ENCODE data around the gene MICAL3. TPM values are rescaled to one million over a fixed set of nuclear protein-coding genes. Genes with fewer than 3 reads are reported as not detected.

The MICAL3 gene
- total RNA-seq, 4 donors from 2014 or later: 6.0 to 9.8 (median 8.1) TPM

GRCh38 chr22:17869285-17870096, 154.9 kb downstream of the MICAL3 start:
- ATAC-seq (no peak), DNase-seq (no peak)
- in situ Hi-C loops (cut with MboI; ENCODE audit: low sequenced_read_pairs in 4 of 4): no loop called here
- intact Hi-C loops (cut with DNase I; ENCODE audit: low total_unique reads): no loop called here
- Histone ChIP-seq H3K4me3 (no peak overlapping the region), H3K27me3 (no peaks in the 10 kb centered on the region), H3K4me1 (peaks cover 20% of the 10 kb centered on the region in 2 donors), H3K36me3 (peaks cover 0 to 32% of the 10 kb centered on the region in 2 donors), H3K9me3 (no peaks in the 10 kb centered on the region), H3K27ac (peak overlapping the region; percentile 48 to 60 (median 51))
- TF ChIP-seq POLR2A (IDR thresholded peaks at IDR 0.05): no peak
- no peak for TF ChIP-seq CTCF (IDR thresholded peaks at IDR 0.05 in 4 of 5, conservative IDR thresholded peaks at IDR 0.05 in 1 of 5)

GRCh38 chr22:17868771-17869170, 155.6 kb downstream of the MICAL3 start:
- TF ChIP-seq POLR2A (IDR thresholded peaks at IDR 0.05): no peak
- no peak overlapping the region for H3K4me3 ChIP-seq
- no peaks in the 10 kb centered on the region for H3K27me3 ChIP-seq
- intact Hi-C loops (cut with DNase I; ENCODE audit: low total_unique reads) (no loop called here), in situ Hi-C loops (cut with MboI; ENCODE audit: low sequenced_read_pairs in 4 of 4) (no loop called here)
- H3K27ac ChIP-seq: peak overlapping the region in 2 of 4 donors; percentile 16 to 52
- H3K4me1 ChIP-seq: peaks cover 20% of the 10 kb centered on the region in 2 donors
- DNase-seq: no peak
- H3K36me3 ChIP-seq: peaks cover 0 to 38% of the 10 kb centered on the region in 2 donors
- ATAC-seq: no peak
- no peaks in the 10 kb centered on the region for H3K9me3 ChIP-seq

GRCh38 chr22:17867160-17867785, 157.1 kb downstream of the MICAL3 start:
- in situ Hi-C loops (cut with MboI; ENCODE audit: low sequenced_read_pairs in 4 of 4): no loop called here
- ATAC-seq (peak in 1 of 2 donors; percentile 55), DNase-seq (peak in 1 of 2 donors; percentile 52)
- H3K4me1 ChIP-seq: peaks cover 18 to 20% of the 10 kb centered on the region in 2 donors
- peaks cover 0 to 38% of the 10 kb centered on the region in 2 donors for H3K36me3 ChIP-seq
- TF ChIP-seq CTCF (IDR thresholded peaks at IDR 0.05 in 4 of 5, conservative IDR thresholded peaks at IDR 0.05 in 1 of 5) (no peak), POLR2A (IDR thresholded peaks at IDR 0.05) (no peak)
- H3K27ac ChIP-seq: peak overlapping the region in 3 of 4 donors; percentile 0 to 57 (median 35)
- H3K4me3 ChIP-seq: no peak overlapping the region
- H3K9me3 ChIP-seq: no peaks in the 10 kb centered on the region
- no peaks in the 10 kb centered on the region for H3K27me3 ChIP-seq
- intact Hi-C loops (cut with DNase I; ENCODE audit: low total_unique reads): no loop called here

GRCh38 chr22:17866621-17867020, 157.7 kb downstream of the MICAL3 start:
- in situ Hi-C loops (cut with MboI; ENCODE audit: low sequenced_read_pairs in 4 of 4): no loop called here
- Histone ChIP-seq H3K9me3 (no peaks in the 10 kb centered on the region), H3K27me3 (no peaks in the 10 kb centered on the region), H3K27ac (peak overlapping the region in 2 of 4 donors; percentile 0 to 57), H3K36me3 (peaks cover 0 to 35% of the 10 kb centered on the region in 2 donors), H3K4me3 (no peak overlapping the region), H3K4me1 (peaks cover 12 to 20% of the 10 kb centered on the region in 2 donors)
- intact Hi-C loops (cut with DNase I; ENCODE audit: low total_unique reads): no loop called here
- no peak for ATAC-seq
- no peak for DNase-seq
- no peak for TF ChIP-seq POLR2A (IDR thresholded peaks at IDR 0.05)
- TF ChIP-seq CTCF (IDR thresholded peaks at IDR 0.05 in 4 of 5, conservative IDR thresholded peaks at IDR 0.05 in 1 of 5): no peak

- Histone ChIP-seq H3K4me3 (no peak overlapping the region), H3K36me3 (peaks cover 0 to 30% of the 10 kb centered on the region in 2 donors), H3K27ac (no peak overlapping the region), H3K27me3 (no peaks in the 10 kb centered on the region), H3K4me1 (peaks cover 11 to 20% of the 10 kb centered on the region in 2 donors), H3K9me3 (no peaks in the 10 kb centered on the region)
- ATAC-seq (no peak), DNase-seq (no peak)
- intact Hi-C loops (cut with DNase I; ENCODE audit: low total_unique reads): no loop called here
- in situ Hi-C loops (cut with MboI; ENCODE audit: low sequenced_read_pairs in 4 of 4): no loop called here
- no peak for TF ChIP-seq CTCF (IDR thresholded peaks at IDR 0.05 in 4 of 5, conservative IDR thresholded peaks at IDR 0.05 in 1 of 5)
- TF ChIP-seq POLR2A (IDR thresholded peaks at IDR 0.05): no peak
These were observed 158.2 kb downstream of the MICAL3 start for GRCh38 chr22:17866127-17866526.
